Activated CD4-positive, alpha-beta T cell treated with anti-CD3 and anti-CD28 coated beads for 36 hours (primary cell): ENCODE data around the gene DHRS12. TPM values are rescaled to one million over a fixed set of nuclear protein-coding genes. Genes with fewer than 3 reads are reported as not detected.
"Not testable (repeated sequence)": the region's sequence is repeated elsewhere in the genome, so short reads cannot be mapped to it uniquely, and the experiment has no call there.

Source experiments
- ATAC-seq: fragments of 200-7000 bp; cut with Tn5 transposase; one replicate; pipeline ENCODE4 v1.10.0; 2021; ENCODE audit warnings: mild to moderate bottlenecking, moderate library complexity
- CTCF ChIA-PET: fragments of 350-600 bp; sonication (Branson Sonifier 250); formaldehyde crosslinking; loops from one replicate; lab custom pipeline; 2021; ENCODE audit warnings: antibody characterized with exemption; lab: Charles Lee
- POLR2A ChIA-PET: fragments of 350-600 bp; sonication (Branson Sonifier 250); formaldehyde crosslinking; loops from one replicate; lab custom pipeline; 2021; ENCODE audit warnings: antibody characterized with exemption, inconsistent platforms; lab: Charles Lee
- DNase-seq: peaks from one replicate; pipeline ENCODE4 v3.0.0-alpha.2; 2020
- H3K27ac Mint-ChIP-seq: one replicate; pipeline ENCODE4 v1.8.0; 2021; ENCODE audit warnings: mixed read lengths
- H3K27me3 Mint-ChIP-seq: one replicate; pipeline ENCODE4 v1.8.0; 2021; ENCODE audit warnings: mixed read lengths
- H3K36me3 Mint-ChIP-seq: one replicate; pipeline ENCODE4 v1.8.0; 2021; ENCODE audit warnings: low read depth, mixed read lengths
- H3K4me1 Mint-ChIP-seq: one replicate; pipeline ENCODE4 v1.8.0; 2021; ENCODE audit warnings: mixed read lengths
- H3K4me3 Mint-ChIP-seq: one replicate; pipeline ENCODE4 v1.8.0; 2021; ENCODE audit warnings: mild to moderate bottlenecking, moderate library complexity, mixed read lengths
- H3K9me3 Mint-ChIP-seq: one replicate; pipeline ENCODE4 v1.8.0; 2021; ENCODE audit warnings: low read depth, mixed read lengths
- intact Hi-C, 2 experiments: fragments of 100-400 bp; cut with DNase I in 1 of 2; cut with micrococcal nuclease in 1 of 2; formaldehyde crosslinking; loops; one replicate each; pipeline versions ENCODE4 v1.14.2 to v1.15.1; 2022 to 2024; cut with DNase I, micrococcal nuclease
- total RNA-seq, 2 experiments: library from RNA; stranded (reverse); gene quantifications; one replicate each; pipeline ENCODE4 v1.2.3, GENCODE V29; 2021

The DHRS12 gene
- total RNA-seq, 2 experiments from 2014 or later, result 4.9 to 5.3 TPM

- Mint-ChIP-seq H3K36me3 (no peaks in the 10 kb centered on the region), H3K27me3 (no peaks in the 10 kb centered on the region), H3K27ac (peak overlapping the region; percentile 81), H3K4me3 (peak overlapping the region; percentile 46), H3K4me1 (peaks cover 82% of the 10 kb centered on the region), H3K9me3 (no peaks in the 10 kb centered on the region)
- ATAC-seq (no peak), DNase-seq (no peak)
- intact Hi-C loops, result loop anchor here in 1 of 2 experiments (5.0 to 10.0 kb wide), 2 partner anchors 185 to 628 kb away; partner anchors contain the start of genes ALG11, ATP7B, CKAP2 and VPS36
- ChIA-PET CTCF (interaction anchor here (0.6 to 12.6 kb wide), 3 partner anchors 17 to 124 kb away, joined by 3 to 154 read pairs (median 3); no protein-coding TSS in a partner anchor), POLR2A (interaction anchor here (0.5 kb wide), 1 partner anchor 119 kb away, joined by 3 read pairs; no protein-coding TSS in a partner anchor)
Observed at GRCh38 chr13:51827254-51827653, 23.3 kb upstream of the DHRS12 start.

GRCh38 chr13:51826606-51827005 is 22.6 kb upstream of the DHRS12 start:
- no peak for ATAC-seq
- peaks cover 82% of the 10 kb centered on the region for H3K4me1 Mint-ChIP-seq

GRCh38 chr13:51825681-51826254 is 21.8 kb upstream of the DHRS12 start:
- peak; percentile 58 for DNase-seq
- H3K27me3 Mint-ChIP-seq, result no peaks in the 10 kb centered on the region

More at GRCh38 chr13:51826606-51827005, 22.6 kb upstream of the DHRS12 start:
- ChIA-PET CTCF (interaction anchor here (0.6 to 12.6 kb wide), 4 partner anchors 16 to 372 kb away, joined by 3 to 154 read pairs (median 3); no protein-coding TSS in a partner anchor), POLR2A (interaction anchor here (0.5 to 0.6 kb wide), 2 partner anchors 118 to 388 kb away, joined by 3 read pairs; no protein-coding TSS in a partner anchor)
- Mint-ChIP-seq H3K4me3 (peak overlapping the region; percentile 46), H3K27ac (peak overlapping the region; percentile 81), H3K9me3 (no peaks in the 10 kb centered on the region), H3K27me3 (no peaks in the 10 kb centered on the region), H3K36me3 (no peaks in the 10 kb centered on the region)
- intact Hi-C loops, result loop anchor here in 1 of 2 experiments (5.0 to 10.0 kb wide), 2 partner anchors 186 to 628 kb away; partner anchors contain the start of genes ALG11, ATP7B, CKAP2 and VPS36
- DNase-seq, result no peak

GRCh38 chr13:51825165-51825592 is 21.2 kb upstream of the DHRS12 start:
- CTCF ChIA-PET, result interaction anchor here (0.7 to 12.6 kb wide), 6 partner anchors 15 to 702 kb away, joined by 4 to 154 read pairs (median 6); no protein-coding TSS in a partner anchor
- H3K4me1 Mint-ChIP-seq, result peaks cover 91% of the 10 kb centered on the region
- no peaks in the 10 kb centered on the region for H3K36me3 Mint-ChIP-seq
- peak overlapping the region; percentile 92 for H3K27ac Mint-ChIP-seq
- POLR2A ChIA-PET, result interaction anchor here (0.6 to 1.0 kb wide), 4 partner anchors 10 to 371 kb away, joined by 3 to 5 read pairs (median 4); no protein-coding TSS in a partner anchor
- ATAC-seq (peak; percentile 40), DNase-seq (no peak)
- intact Hi-C loops, result loop anchor here (1.0 to 10.0 kb wide), 5 partner anchors 21 to 630 kb away; partner anchors contain the start of genes ALG11 (in 1 of the 2), ATP7B (in 1 of the 2), CKAP2 (in 1 of the 2) and DHRS12 (in 1 of the 2)
- no peaks in the 10 kb centered on the region for H3K27me3 Mint-ChIP-seq
- H3K4me3 Mint-ChIP-seq, result peak overlapping the region; percentile 69
- H3K9me3 Mint-ChIP-seq, result no peaks in the 10 kb centered on the region

More at GRCh38 chr13:51825681-51826254, 21.8 kb upstream of the DHRS12 start:
- peak; percentile 16 for ATAC-seq
- Mint-ChIP-seq H3K4me3 (peak overlapping the region; percentile 69), H3K9me3 (no peaks in the 10 kb centered on the region), H3K27ac (peak overlapping the region; percentile 92), H3K4me1 (peaks cover 88% of the 10 kb centered on the region), H3K36me3 (no peaks in the 10 kb centered on the region)
- intact Hi-C loops, result loop anchor here (1.0 to 10.0 kb wide), 5 partner anchors 21 to 629 kb away; partner anchors contain the start of genes ALG11 (in 1 of the 2), ATP7B (in 1 of the 2), CKAP2 (in 1 of the 2) and DHRS12 (in 1 of the 2)
- CTCF ChIA-PET, result interaction anchor here (0.7 to 12.6 kb wide), 6 partner anchors 15 to 391 kb away, joined by 3 to 154 read pairs (median 4); no protein-coding TSS in a partner anchor
- POLR2A ChIA-PET, result interaction anchor here (0.6 to 1.0 kb wide), 4 partner anchors 10 to 372 kb away, joined by 3 to 5 read pairs (median 4); no protein-coding TSS in a partner anchor

GRCh38 chr13:51824712-51825111 is 20.7 kb upstream of the DHRS12 start:
- Mint-ChIP-seq H3K4me1 (peaks cover 92% of the 10 kb centered on the region), H3K4me3 (peak overlapping the region; percentile 69), H3K27ac (peak overlapping the region; percentile 92)
- intact Hi-C loops, result loop anchor here (1.0 to 10.0 kb wide), 6 partner anchors 20 to 630 kb away; partner anchors contain the start of genes ALG11 (in 1 of the 2), ATP7B (in 1 of the 2), CKAP2 (in 1 of the 2) and DHRS12 (in 1 of the 2)
- DNase-seq, H3K36me3 Mint-ChIP-seq, H3K9me3 Mint-ChIP-seq, POLR2A ChIA-PET, H3K27me3 Mint-ChIP-seq: not testable (repeated sequence)
- peak; percentile 1 for ATAC-seq
- CTCF ChIA-PET, result interaction anchor here (0.6 to 12.6 kb wide), 5 partner anchors 14 to 702 kb away, joined by 3 to 154 read pairs (median 4); no protein-coding TSS in a partner anchor

GRCh38 chr13:51823863-51824262 is 19.9 kb upstream of the DHRS12 start:
- H3K4me3 Mint-ChIP-seq, result peak overlapping the region; percentile 69
- ATAC-seq (no peak), DNase-seq (no peak)
- H3K36me3 Mint-ChIP-seq, result no peaks in the 10 kb centered on the region
- ChIA-PET CTCF (interaction anchor here (0.6 to 12.6 kb wide), 5 partner anchors 13 to 100 kb away, joined by 3 to 154 read pairs (median 4); no protein-coding TSS in a partner anchor), POLR2A (no interaction called here)
- intact Hi-C loops, result loop anchor here (1.0 to 10.0 kb wide), 3 partner anchors 59 to 631 kb away; partner anchors contain the start of genes CKAP2 (in 1 of the 2) and VPS36 (in 1 of the 2)
- no peaks in the 10 kb centered on the region for H3K27me3 Mint-ChIP-seq
- no peaks in the 10 kb centered on the region for H3K9me3 Mint-ChIP-seq
- H3K4me1 Mint-ChIP-seq, result peaks cover 93% of the 10 kb centered on the region
- H3K27ac Mint-ChIP-seq, result peak overlapping the region; percentile 92

GRCh38 chr13:51823359-51823758 is 19.4 kb upstream of the DHRS12 start:
- ChIA-PET POLR2A (no interaction called here), CTCF (interaction anchor here (0.6 to 12.6 kb wide), 7 partner anchors 9 to 573 kb away, joined by 3 to 154 read pairs (median 4); no protein-coding TSS in a partner anchor)
- Mint-ChIP-seq H3K36me3 (no peaks in the 10 kb centered on the region), H3K4me3 (peak overlapping the region; percentile 69), H3K27me3 (no peaks in the 10 kb centered on the region), H3K9me3 (no peaks in the 10 kb centered on the region), H3K27ac (peak overlapping the region; percentile 92), H3K4me1 (peaks cover 93% of the 10 kb centered on the region)
- intact Hi-C loops, result loop anchor here in 1 of 2 experiments (10.0 kb wide), 1 partner anchor 631 kb away; the partner anchor contains the start of genes CKAP2 and VPS36
- ATAC-seq (no peak), DNase-seq (no peak)

GRCh38 chr13:51822106-51822815 is 18.3 kb upstream of the DHRS12 start:
- DNase-seq, result peak; percentile 61
- peak; percentile 35 for ATAC-seq
- peak overlapping the region; percentile 69 for H3K4me3 Mint-ChIP-seq
- no peaks in the 10 kb centered on the region for H3K36me3 Mint-ChIP-seq
- intact Hi-C loops, result loop anchor here in 1 of 2 experiments (10.0 kb wide), 1 partner anchor 633 kb away; the partner anchor contains the start of genes CKAP2 and VPS36
- peaks cover 94% of the 10 kb centered on the region for H3K4me1 Mint-ChIP-seq
- peak overlapping the region; percentile 92 for H3K27ac Mint-ChIP-seq
- no peaks in the 10 kb centered on the region for H3K9me3 Mint-ChIP-seq
- POLR2A ChIA-PET, result interaction anchor here (0.6 to 1.5 kb wide), 4 partner anchors 10 to 625 kb away, joined by 3 to 7 read pairs (median 4); partner anchors contain the start of gene INTS6
- H3K27me3 Mint-ChIP-seq, result no peaks in the 10 kb centered on the region
- CTCF ChIA-PET, result interaction anchor here (0.6 to 12.6 kb wide), 8 partner anchors 10 to 204 kb away, joined by 3 to 154 read pairs (median 4); no protein-coding TSS in a partner anchor

GRCh38 chr13:51821606-51822005 is 17.6 kb upstream of the DHRS12 start:
- POLR2A ChIA-PET, result interaction anchor here (0.6 to 1.5 kb wide), 3 partner anchors 17 to 626 kb away, joined by 3 to 7 read pairs (median 4); partner anchors contain the start of gene INTS6
- Mint-ChIP-seq H3K27ac (peak overlapping the region; percentile 92), H3K9me3 (no peaks in the 10 kb centered on the region), H3K4me3 (peak overlapping the region; percentile 69), H3K27me3 (no peaks in the 10 kb centered on the region), H3K4me1 (peaks cover 94% of the 10 kb centered on the region), H3K36me3 (no peaks in the 10 kb centered on the region)
- ATAC-seq (no peak), DNase-seq (no peak)
- intact Hi-C loops, result loop anchor here in 1 of 2 experiments (10.0 kb wide), 1 partner anchor 633 kb away; the partner anchor contains the start of genes CKAP2 and VPS36
- CTCF ChIA-PET, result interaction anchor here (0.6 to 12.6 kb wide), 9 partner anchors 11 to 324 kb away, joined by 3 to 154 read pairs (median 4); partner anchors contain the start of gene TMEM272
